HEK293 (cell line): ENCODE data around the gene RAET1L.
"Not testable (repeated sequence)": the region's sequence is repeated elsewhere in the genome, so short reads cannot be mapped to it uniquely, and the experiment has no call there.

Experiments used
- CTCF ChIP-seq: fragments of 450-650 bp; formaldehyde crosslinking; IDR thresholded peaks from 2 replicates; pipeline ENCODE4 v1.5.1; 2016; ENCODE audit warnings: missing biosample characterization, missing genetic modification characterization
- ZBTB7A ChIP-seq: fragments of 450-650 bp; formaldehyde crosslinking; IDR thresholded peaks from 2 replicates; pipeline ENCODE4 v1.5.1; 2016; ENCODE audit warnings: low read depth, missing biosample characterization, missing genetic modification characterization
- ZNF146 ChIP-seq: fragments of 450-650 bp; formaldehyde crosslinking; IDR thresholded peaks from 2 replicates; pipeline ENCODE4 v1.5.1; 2016; ENCODE audit warnings: missing biosample characterization, missing genetic modification characterization

GRCh38 chr6:150012846-150013784 is 12.2 kb downstream of the RAET1L start:
- not testable (repeated sequence) for TF ChIP-seq ZNF146 (tag by site-specific recombination); CTCF; ZBTB7A
